Endothelial cell (in vitro differentiated cells): ENCODE measurements around the gene PIGO. TPM values are rescaled to one million over a fixed set of nuclear protein-coding genes. Genes with fewer than 3 reads are reported as not detected.

Source experiments
- DNase-seq: peaks from one replicate; pipeline ENCODE4 v3.0.0; 2021; ENCODE audit warnings: low spot score
- H3K27ac Mint-ChIP-seq: one replicate; pipeline ENCODE4 v1.8.0; 2021; ENCODE audit warnings: mixed read lengths, inconsistent platforms; ENCODE audit not compliant: unreplicated experiment
- H3K27me3 Mint-ChIP-seq: one replicate; pipeline ENCODE4 v1.8.0; 2021; ENCODE audit warnings: mild to moderate bottlenecking, moderate library complexity, mixed read lengths, inconsistent platforms; ENCODE audit not compliant: unreplicated experiment
- H3K36me3 Mint-ChIP-seq: one replicate; pipeline ENCODE4 v1.8.0; 2021; ENCODE audit warnings: mild to moderate bottlenecking, low read depth, mixed read lengths, inconsistent platforms; ENCODE audit not compliant: unreplicated experiment
- H3K4me1 Mint-ChIP-seq: one replicate; pipeline ENCODE4 v1.8.0; 2021; ENCODE audit warnings: mild to moderate bottlenecking, mixed read lengths, inconsistent platforms; ENCODE audit not compliant: unreplicated experiment
- H3K4me3 Mint-ChIP-seq: one replicate; pipeline ENCODE4 v1.8.0; 2021; ENCODE audit warnings: mild to moderate bottlenecking, mixed read lengths, inconsistent platforms; ENCODE audit not compliant: unreplicated experiment
- H3K9me3 Mint-ChIP-seq: one replicate; pipeline ENCODE4 v1.8.0; 2021; ENCODE audit warnings: mixed read lengths, inconsistent platforms; ENCODE audit not compliant: unreplicated experiment
- total RNA-seq: library from RNA; stranded (reverse); fragmentation: NEBNext Ultra II Directional; extraction: Animal tissue kit (Norgen Biotek cat#: 25700); gene quantifications from one replicate; pipeline ENCODE4 v1.2.1, GENCODE V29; 2021; ENCODE audit not compliant: unreplicated experiment
- TF ChIP-seq, protein P1 (sequence below): fragments of 200-600 bp; sonication (generic); IDR thresholded peaks from one replicate; pipeline ENCODE4 v1.5.0; 2021; ENCODE audit warnings: antibody characterized with exemption; ENCODE audit not compliant: unreplicated experiment

The PIGO gene
- total RNA-seq, 1 donor from 2014 or later, result 20.3 TPM

DNA sequence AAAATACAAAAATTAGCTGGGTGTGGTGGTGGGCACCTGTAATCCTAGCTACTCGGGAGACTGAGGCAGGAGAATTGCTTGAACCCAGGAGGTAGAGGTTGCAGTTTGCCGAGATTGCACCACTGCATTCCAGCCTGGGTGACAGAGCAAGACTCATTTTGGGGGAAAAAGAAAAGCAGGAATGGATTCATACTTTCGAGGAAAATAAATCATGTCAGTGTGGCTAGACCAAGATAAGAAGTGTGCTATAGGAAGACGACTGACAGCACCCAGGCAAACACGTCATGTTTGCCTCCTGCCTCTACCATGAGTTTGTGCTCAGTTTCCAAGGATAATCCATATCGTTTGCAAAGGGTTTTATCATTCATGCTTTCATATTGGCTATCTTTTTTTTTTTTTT lies 38.5 kb upstream of the PIGO start:
- H3K9me3 Mint-ChIP-seq, result no peaks in the 10 kb centered on the region
- no peak overlapping the region for H3K27ac Mint-ChIP-seq
- no peaks in the 10 kb centered on the region for H3K27me3 Mint-ChIP-seq
- H3K4me1 Mint-ChIP-seq, result no peaks in the 10 kb centered on the region
- peaks cover 9% of the 10 kb centered on the region for H3K36me3 Mint-ChIP-seq
- TF ChIP-seq, protein P1, sequence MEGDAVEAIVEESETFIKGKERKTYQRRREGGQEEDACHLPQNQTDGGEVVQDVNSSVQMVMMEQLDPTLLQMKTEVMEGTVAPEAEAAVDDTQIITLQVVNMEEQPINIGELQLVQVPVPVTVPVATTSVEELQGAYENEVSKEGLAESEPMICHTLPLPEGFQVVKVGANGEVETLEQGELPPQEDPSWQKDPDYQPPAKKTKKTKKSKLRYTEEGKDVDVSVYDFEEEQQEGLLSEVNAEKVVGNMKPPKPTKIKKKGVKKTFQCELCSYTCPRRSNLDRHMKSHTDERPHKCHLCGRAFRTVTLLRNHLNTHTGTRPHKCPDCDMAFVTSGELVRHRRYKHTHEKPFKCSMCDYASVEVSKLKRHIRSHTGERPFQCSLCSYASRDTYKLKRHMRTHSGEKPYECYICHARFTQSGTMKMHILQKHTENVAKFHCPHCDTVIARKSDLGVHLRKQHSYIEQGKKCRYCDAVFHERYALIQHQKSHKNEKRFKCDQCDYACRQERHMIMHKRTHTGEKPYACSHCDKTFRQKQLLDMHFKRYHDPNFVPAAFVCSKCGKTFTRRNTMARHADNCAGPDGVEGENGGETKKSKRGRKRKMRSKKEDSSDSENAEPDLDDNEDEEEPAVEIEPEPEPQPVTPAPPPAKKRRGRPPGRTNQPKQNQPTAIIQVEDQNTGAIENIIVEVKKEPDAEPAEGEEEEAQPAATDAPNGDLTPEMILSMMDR, result no peak
- no peak for DNase-seq
- no peak overlapping the region for H3K4me3 Mint-ChIP-seq

DNA sequence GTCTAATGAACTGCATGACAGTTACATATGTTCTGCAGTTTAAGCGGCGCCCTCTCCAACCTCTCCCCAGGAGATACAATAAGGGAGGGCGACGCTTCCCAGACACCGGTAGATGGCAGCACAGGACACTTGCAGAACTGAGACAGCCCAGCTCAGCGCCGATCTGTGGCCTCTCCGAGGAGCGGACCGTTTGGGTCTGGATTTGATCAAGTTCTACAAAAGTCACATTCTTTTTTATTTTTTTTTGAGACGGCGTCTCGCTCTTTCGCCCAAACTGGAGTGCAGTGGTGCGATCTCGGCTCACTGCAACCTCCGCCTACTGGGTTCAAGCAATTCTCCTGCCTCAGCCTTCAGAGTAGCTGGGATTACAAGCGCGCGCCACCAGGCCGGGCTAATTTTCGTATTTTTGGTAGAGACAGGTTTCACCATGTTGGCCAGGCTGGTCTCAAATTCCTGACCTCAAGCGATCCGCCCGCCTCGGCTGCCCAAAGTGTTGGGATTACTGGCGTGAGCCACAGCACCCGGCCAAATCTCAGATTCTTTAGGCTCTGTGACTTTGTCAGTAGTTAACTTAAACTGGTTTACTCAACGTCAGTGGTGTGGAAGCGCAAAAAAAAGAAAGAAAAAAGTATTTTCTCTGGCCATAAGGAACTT lies 20.6 kb upstream of the PIGO start:
- Mint-ChIP-seq H3K4me1 (peaks cover 20% of the 10 kb centered on the region), H3K27me3 (peaks cover 8% of the 10 kb centered on the region), H3K4me3 (peak overlapping the region; percentile 99), H3K36me3 (peaks cover 16% of the 10 kb centered on the region), H3K27ac (peak overlapping the region; percentile 77), H3K9me3 (no peaks in the 10 kb centered on the region)
- TF ChIP-seq, protein P1, result peak; percentile 78
- DNase-seq, result peak; percentile 91

DNA sequence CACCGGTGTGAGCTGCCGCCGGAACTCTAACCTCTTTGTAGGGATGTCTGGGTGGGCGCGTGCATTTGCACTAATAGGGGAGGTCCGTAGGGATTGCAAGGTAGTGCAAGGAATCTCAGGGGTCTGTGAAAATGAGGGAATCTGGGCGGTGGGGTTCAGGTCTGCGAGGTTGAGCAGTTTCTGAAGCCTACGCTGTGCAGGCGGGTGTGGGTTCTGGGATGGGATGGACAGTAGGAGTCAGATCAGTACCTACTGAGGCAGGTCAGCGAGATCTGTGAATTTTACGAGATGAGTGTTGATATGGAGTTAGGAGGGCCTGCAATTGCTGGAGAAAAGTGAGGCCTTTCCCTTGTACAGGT lies 20.1 kb upstream of the PIGO start:
- H3K27ac Mint-ChIP-seq, result peak overlapping the region; percentile 77
- peaks cover 25% of the 10 kb centered on the region for H3K4me1 Mint-ChIP-seq
- H3K27me3 Mint-ChIP-seq, result peaks cover 11% of the 10 kb centered on the region
- TF ChIP-seq, protein P1, result no peak
- no peak for DNase-seq
- H3K36me3 Mint-ChIP-seq, result peaks cover 19% of the 10 kb centered on the region
- H3K4me3 Mint-ChIP-seq, result peak overlapping the region; percentile 99
- no peaks in the 10 kb centered on the region for H3K9me3 Mint-ChIP-seq

DNA sequence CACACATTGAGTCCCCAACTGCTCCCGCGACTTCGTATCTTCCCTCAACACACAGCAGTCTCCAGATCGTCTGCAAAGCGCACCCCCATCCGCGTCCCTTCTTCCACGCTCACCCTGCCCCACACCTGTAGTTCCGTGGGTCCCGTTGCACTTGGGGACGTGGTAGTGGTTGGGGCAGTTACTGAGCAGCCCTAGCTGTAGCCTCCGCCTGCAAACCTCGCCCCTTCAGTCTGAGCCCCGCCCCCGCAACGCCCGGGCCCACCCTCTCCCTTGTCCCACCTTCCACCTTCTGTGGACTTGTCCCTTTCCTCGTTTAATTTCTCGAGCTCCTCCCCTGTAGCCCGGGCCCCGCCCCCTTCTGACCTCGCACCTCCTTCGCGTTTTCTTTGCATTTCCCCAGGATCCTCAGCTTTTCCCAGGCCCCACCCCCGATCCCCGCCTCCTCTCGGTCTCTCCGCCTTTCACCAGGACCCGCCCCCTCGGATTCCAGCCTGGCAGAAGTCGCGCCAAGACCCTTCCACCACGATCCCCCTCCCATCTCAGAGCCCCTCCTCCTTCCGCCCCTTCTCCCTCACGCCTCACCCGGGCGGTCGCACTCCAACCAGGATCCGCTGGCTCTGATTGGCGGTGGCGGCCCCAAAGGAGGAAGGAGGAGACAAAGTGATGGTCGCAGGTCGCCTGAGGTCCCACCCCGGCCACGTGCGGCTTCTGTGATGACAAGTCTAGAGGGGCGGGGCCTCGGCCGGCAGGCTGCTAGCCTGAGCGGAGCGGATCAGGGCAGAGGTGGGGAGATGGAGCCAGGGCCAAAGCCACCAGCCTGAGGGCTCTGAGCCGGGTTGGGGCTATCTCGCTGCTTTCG lies 19.5 kb upstream of the PIGO start, which contains the start of gene ATOSB:
ATOSB (minus strand) TSS at position 183 of the 859 bp plus-strand sequence. CDS start 7,588 bp downstream, outside the sequence.
- peaks cover 11% of the 10 kb centered on the region for H3K27me3 Mint-ChIP-seq
- H3K27ac Mint-ChIP-seq, result peak within 1 kb of the TSS; percentile 98
- TF ChIP-seq, protein P1, result no peak
- peak; percentile 99 for DNase-seq
- no peaks in the 10 kb centered on the region for H3K9me3 Mint-ChIP-seq
- peaks cover 26% of the 10 kb centered on the region for H3K4me1 Mint-ChIP-seq
- peaks cover 19% of the 10 kb centered on the region for H3K36me3 Mint-ChIP-seq
- peak within 1 kb of the TSS; percentile 99 for H3K4me3 Mint-ChIP-seq
